COLO668 (cell line): ENCODE measurements around the gene MORN3.
A peak's percentile ranks its signal among the peaks of the same experiment; 100 is the strongest.
"Not testable (repeated sequence)": the region's sequence is repeated elsewhere in the genome, so short reads cannot be mapped to it uniquely, and the experiment has no call there.

Experiments
- DNase-seq: peaks from one replicate; lab custom pipeline; 2025; ENCODE audit not compliant: unreplicated experiment; lab: John Stamatoyannopoulos, UW

The MORN3 gene

DNA sequence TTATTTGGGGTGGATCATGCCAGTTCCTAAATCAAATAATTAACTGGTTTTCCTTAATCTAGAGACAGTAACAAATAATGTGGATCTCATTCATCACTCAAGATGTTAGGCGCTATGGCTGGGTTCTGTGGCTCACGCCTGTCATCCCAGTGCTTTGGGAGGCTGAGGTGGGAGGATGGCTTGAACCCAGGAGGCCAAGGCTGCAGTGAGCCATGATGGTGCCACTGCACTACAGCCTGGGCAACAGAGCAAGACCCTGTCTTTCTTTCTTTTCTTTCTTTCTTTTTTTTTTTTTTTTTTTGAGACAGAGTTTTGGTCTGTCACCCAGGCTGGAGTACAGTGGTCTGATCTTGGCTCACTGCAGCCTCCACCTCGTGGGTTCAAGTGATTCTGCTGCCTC, 23.3 kb upstream of the MORN3 start:
- DNase-seq, result not testable (repeated sequence)

DNA sequence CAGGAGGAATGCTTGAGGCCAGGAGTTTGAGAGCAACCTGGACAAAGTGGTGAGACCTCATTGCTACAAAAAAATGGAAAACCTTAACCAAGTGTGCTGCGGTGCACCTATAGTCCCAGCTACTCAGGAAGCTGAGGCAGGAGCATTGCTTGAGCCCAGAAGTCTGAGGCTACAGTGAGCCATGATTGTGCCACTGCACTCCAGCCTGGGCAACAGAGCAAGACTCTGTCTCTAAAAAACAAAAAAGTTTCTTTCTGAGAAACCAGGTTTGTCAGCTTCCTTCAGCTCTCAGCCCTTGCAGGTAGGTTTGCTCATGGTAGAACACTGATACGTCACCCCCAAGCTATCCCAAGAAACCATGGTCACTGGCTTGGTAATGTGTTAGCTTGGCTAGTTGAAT, 20.0 kb upstream of the MORN3 start:
- no peak for DNase-seq

DNA sequence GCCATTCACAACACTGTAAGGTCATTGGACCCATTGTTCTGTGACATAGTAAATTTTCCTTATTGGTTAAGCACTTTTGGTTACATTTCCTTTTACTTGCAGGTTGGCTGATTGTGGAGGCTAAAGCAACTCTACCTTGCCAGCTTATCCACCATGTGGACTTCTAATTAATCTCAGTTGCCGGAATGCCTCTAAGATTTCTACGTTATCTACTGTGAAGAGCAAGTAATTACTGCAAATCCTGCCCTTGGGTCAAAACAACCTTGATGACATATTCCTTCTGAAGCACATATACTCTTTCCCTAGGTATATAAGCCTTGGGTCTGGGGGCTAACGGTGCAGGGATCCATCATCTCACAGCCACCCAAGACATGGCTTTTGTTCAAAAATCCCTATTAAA, 19.5 kb upstream of the MORN3 start:
- DNase-seq, result no peak

DNA sequence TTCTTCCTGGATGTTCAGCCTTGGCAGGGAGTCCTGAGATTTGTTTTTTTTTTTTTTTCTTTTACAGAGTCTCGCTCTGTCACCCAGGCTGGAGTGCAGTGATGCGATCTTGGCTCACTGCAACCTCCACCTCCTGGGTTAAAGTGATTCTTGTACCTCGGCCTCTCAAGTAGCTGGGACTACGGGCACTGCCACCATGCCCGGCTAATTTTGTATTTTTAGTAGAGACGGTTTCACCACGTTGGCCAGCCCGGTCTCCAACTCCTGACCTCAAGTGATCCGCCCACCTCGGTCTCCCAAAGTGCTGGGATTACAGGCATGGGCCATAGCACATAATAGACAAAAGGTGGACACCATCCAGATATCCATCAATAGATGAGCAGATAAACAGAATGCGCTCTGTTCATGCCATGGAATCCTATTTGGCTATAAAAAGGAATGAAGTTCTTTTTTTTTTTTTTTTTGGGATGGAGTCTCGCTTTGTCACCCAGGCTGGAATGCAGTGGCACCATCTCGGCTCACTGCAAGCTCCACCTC, 10.3 kb upstream of the MORN3 start:
- not testable (repeated sequence) for DNase-seq

DNA sequence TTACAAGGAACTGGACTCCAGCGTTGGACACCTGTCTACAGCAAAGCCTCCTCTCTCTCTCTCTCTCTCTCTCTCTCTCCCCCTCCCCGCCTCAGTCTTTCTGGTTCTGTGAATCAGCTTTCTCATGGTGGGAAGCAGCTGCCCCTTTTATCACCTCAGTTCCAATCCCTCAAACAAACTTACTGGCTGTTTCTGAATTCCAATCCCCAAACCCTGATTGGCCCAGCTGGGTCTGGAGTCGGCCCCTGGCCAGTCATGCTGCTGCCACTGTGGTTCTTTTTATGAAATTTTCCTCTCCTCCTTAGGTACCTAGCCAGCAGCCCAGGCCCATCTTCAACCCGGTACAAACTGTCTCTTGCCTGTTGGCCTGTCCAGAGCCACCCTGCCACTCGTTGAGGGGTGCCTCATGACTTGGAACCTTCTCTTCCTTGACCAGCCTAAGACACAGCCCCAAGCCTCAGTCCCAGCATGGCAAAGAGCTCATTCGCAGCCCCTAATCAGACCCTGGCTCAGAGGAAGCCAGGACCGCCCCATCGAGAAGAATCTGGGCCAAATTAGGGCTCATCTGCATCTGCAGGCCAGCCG, 9.4 kb upstream of the MORN3 start:
- DNase-seq, result no peak

DNA sequence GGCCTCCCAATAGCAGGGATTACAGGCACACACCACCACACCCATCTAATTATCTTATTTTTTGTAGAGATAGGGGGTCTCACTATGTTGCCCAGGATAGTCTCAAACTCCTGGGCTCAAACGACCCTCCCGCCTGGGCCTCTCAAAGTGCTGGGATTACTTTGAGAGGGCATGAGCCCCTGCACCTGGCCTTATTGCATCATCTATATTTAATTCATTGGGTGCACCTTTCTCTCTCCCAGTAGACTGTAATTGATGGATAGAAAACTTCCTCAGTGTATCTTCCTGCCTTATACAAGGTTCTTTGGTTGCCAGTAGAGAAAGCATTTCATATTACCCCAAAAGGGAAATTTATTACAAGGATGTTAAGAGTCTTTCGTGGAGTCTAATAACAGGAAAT, 8.9 kb upstream of the MORN3 start:
- DNase-seq, result no peak

DNA sequence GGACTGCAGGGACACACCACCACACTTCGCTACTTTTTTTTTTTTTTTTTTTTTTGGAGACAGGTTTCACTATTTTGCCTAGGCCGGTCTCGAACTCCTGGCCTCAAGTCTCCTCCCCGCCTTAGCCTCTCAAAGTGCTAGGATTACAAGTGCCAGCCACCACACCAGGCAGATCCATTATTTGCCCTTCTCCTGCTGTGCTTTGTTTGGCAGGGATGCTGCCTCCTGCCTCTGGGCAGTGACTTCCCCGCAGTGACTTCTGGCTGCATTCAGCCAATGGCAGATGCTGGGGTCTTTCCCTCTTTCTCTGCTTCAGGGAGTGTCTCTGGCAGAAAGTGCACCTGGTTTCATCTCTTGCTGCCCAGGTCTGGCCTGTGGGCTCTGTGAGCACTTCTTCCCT, 6.7 kb upstream of the MORN3 start:
- DNase-seq, result no peak

DNA sequence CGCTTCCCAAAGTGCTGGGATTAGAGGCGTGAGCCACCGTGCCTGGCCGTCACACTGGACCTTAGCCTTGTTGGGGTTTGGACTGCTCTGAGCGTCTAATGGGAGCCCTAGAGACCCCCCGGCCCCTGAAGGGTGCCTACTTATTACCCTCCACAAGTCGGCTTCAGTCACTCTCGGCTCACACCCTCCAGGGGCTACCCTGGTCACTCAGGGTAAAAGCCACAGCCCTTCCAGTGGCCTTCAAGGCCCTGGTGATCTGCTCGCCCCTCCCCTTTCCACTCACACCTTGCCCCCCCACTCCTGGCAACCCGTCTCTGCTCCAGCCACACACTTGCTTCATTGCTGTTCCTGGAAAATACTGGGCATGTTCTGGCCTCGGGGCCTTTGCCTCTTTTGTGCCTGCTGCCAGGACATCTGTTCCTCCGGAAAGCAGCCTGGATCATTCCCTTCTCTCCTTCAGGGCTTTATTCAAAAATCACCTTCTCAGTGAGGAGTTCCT, 3.6 kb upstream of the MORN3 start:
- DNase-seq, result peak; percentile 43

DNA sequence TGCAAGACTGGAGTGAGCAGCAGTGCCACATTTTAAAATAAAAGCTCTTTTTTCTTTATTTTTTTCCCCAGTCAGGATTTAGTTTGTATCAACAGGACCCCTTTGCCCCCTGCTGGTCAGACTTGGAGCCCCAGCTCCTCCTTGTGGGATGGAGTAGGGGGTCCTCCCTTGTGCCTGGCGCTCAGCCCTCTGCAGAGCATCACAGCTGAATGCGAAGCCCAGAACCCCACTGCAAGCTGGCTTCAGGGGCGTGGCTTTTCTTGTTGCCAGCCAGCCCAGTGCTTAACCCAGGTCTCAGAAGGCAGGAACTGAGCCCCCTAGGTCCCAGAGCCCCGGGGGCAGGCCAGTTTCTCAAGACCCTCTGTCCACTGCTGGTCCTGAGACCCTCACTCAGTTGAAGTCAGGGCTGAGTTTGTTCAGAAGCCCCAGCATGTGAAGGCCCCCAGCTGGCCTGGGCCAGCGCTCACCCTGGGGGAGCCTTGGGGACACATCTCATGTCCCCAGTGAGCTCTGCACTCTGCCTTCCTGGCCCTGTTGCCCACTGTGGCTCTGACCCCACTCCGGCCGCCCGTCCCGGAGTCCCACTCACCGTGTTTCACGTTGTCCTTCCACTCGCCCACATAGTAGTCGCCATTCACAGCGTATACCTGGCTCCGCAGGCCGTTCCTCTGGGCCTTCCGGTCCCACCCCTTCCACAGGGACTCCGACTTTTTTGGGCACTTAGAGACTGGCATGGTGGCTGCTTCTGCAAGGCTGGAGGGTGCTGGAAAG, 519 bp downstream of the MORN3 start:
- peak; percentile 34 for DNase-seq

DNA sequence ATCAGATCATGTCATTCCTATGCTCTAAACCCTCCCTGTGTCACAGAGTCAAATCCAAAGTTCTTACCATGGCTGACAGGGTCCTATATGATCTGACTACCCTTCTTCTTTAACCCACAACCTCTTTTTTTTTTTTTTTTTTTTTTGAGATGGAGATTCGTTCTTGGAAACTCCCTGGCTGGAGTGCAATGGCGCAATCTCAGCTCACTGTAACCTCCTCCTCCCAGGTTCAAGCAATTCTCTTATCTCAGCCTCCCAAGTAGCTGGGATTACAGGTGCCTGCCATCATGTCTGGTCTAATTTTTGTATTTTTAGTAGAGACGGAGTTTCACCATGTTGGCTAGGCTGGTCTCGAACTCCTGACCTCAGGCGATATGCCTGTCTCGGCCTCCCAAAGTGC, 2.6 kb downstream of the MORN3 start:
- not testable (repeated sequence) for DNase-seq

DNA sequence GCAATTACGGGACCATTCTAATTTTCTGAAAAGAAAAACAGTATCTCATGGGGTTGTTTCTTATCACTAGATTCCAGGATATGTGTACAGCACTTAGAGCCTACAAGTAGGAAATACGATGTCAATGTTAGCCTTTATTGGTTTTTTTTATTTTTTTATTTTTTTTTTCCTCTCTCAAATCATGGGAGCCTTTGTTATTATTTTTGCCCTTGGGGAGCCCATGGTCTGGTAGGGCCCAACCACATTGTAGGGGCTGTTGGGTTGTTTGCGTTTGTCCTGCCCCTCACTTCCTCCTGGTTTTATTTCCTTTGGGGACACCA, 5.9 kb downstream of the MORN3 start:
- DNase-seq, result no peak

DNA sequence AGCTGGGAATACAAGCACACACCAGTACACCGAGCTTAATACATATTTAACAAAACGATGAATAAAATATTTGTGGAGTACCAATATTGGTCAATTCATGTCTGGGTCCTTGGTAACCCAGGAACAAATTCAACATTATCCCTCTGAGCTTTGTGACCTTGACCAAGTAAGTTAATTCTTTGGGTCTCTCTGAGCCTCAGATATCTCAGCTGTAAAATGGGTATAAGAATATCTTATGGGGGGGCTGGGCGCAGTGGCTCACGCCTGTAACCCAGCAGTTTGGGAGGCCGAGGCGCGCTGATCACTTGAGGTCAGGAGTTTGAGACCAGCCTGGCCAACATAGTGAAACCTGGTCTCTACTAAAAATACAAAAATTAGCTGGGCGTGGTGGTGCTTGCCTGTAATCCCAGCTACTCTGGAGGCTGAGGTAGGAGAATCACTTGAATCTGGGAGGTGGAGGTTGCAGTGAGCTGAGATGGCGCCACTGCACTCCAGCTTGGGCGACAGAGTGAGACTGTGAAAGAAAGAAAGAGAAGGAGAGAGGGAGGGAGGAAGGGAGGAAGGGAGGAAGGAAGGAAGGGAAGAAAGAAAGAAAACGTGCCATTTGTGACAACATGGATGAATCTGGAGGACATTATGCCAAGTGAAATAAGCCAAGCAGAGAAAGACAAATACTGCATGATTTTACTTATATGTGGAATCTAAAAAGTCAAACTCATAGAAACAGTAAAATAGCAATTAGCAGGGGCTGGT, 7.9 kb downstream of the MORN3 start:
- DNase-seq, result not testable (repeated sequence)

DNA sequence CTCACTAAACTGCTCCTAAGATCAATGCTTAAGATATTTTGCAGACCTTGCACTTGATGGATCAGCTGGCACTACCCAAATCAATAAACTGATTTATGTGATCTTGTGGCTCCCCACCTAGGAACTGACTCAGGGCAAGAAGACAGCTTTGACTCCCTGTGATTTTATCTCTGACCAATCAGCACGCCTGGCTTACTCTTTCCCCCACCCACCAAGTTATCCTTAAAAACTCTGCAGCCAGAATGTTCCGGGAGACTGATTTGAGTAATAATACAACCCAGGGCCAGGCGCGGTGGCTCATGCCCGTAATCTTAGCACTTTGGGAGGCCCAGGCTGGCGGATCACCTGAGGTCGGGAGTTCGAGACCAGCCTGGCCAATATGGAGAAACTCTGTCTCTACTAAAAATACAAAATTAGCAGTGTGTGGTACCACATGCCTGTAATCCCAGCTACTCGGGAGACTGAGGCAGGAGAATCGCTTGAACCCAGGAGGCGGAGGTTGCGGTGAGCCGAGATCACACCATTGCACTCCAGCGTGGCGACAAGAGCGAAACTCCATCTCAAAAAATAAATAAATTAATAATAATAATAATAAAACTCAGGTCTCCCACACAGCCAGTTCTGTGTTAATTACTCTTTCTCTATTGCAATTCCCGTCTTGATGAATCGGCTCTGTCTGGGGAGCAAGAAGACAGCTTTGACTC, 12.0 kb downstream of the MORN3 start:
- DNase-seq, result no peak

DNA sequence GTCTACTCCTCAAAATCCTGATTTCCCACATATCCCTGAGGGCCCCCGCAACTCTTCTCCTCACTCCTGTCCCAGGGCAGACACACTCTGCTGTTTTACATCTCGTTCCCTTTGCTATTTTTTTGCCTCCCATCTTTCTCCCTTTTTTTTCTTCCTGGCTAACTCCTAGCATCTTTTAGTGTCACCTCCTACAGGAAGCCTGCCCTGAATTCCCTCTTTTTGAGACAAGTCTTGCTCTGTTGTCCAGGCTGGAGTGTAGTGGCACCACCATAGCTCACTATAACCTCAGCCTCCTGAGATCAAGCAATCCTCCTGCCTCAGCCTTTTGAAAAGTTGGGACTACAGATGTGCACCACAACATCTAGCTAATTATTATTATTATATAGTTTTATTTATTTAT, 13.3 kb downstream of the MORN3 start:
- DNase-seq, result no peak

DNA sequence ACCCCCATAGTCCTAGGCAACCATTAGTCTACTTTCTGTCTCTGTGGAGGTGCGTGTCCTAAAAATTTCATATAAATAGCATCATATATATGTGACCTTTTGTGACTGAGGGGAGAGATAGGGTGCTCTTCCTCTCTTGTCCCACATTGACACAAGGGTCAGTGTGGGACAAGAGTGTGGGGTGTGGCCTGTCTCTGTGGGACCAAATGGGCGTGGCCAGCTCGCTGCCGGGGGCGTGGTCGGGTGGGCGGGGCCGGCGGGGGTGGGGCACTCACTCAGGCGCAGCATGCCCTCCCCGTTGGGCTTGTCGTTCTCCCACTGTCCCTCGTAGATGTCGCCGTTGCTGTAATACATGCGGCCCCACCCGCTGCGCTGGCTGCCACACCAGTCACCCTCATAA, 15.5 kb downstream of the MORN3 start:
- DNase-seq, result no peak

DNA sequence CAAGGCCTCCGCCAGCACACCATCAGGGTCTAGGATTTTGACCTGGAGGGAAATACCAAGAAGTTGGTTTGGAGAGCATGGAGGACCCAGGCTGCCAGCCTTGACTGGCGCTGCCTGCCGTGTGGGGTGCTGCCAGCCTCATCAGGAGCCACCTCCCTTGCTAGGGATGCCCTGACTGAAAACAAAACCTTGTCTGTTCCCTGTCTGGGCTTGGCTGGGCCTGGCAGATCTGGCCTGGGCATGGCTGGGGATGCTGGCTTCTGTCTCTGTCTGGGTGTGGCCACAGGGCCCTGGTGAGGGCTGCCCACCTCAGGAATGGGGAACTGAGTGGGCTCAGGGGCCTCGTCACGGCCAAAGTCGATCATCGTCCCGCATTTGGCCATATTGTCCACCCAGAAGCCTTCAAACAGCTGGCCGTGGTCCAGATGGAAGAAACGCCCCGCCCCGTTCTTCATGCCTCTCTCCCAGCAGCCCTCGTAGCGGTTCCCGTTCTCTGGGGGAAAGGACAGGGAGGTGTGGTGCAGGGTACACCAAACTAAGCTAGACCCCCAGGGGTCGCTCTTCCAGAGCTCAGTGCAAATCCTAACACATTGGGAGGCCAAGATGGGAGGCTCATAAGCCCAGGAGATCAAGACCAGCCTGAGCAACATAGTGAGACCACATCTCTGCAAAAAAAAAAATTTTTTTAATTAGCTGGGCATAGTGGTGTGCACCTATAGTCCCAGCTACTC, 16.5 kb downstream of the MORN3 start:
- no peak for DNase-seq

DNA sequence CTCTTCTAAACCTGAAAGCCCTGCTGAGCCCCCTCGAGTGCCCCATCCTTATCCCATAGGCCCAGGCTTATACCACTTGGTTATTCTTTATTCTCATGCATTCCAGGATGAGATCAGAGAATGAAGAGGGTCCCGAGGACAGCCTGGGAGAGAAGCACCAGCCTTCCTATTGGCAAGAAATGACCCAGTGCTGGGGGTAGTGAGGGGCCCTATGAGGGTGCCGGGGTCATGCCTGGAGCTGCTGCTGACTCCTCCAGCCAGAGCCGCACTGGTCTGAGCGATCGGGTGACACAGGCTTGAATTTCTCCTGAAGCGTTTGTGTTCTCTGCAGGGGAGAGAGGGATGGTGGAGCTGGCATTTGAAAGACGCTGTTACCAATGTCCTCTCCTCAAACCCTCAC, 18.1 kb downstream of the MORN3 start:
- no peak for DNase-seq

DNA sequence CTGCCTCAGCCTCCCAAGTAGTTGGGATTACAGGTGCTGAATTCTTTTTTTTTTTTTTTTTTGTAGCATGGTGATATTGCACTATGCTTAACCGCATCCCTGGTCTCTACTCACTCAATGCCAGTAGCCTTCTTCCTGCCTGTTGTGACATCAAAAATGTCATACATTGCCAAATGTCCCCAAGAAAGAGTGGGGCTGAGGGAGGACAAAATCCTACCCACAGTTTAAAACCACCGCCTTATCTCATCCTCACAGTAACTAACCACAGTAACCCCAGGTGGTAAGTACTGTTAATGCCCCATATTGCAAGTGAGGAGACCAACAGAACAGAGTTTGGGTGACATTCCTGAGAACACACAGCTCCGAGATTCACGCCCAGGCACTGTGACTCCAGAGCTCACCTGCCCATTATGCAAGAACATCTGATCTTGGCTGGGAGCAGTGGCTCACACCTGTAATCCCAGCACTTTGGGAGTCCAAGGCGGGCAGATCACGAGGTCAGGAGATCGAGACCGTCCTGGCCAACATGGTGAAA, 19.6 kb downstream of the MORN3 start:
- DNase-seq, result no peak

DNA sequence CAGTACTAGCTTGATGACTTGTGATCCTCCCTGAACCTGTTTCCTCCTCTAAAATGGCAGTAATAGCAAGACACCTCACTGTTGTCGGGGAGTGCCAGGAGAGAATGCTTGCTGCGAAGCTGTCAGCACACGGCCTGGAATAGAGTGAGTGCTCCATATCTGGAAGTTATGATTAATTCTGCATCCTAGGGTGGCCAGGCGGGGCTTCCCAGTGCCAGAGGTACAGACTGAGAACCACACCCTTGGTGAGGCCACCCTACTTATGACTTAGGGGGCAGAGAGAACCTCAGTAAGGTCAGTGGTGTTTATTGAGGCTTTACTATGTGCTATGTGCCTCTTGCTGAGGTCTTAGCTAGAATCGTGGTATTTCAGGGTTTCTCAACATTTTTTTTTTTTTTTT, 20.1 kb downstream of the MORN3 start:
- DNase-seq, result no peak

DNA sequence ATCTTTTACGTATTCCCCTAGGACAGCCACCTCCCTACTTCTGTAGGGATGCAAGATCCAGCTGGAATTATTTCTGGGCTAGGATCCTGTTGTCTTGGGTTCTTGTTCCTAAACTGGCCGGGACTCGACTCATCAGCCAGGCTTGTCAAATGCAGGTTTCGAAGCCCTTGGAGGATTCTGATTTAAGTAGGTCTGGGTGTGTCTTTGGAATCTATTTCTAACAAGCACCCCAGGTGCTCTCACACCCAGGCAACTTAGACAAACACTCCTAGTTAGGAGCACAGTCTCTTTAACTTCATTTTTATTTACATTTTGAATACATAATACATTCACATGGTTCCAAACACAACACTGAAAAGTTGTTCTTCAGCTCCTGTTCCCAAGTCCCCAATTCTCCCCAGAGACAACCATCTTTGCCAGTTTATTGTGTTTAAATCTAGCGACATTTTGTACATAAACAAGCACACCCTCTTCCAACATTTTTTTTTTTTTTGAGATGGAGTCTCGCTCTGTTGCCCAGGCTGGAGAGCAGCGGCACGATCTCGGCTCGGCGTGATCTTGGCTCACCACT, 20.9 kb downstream of the MORN3 start:
- no peak for DNase-seq
